ENCODE results near the gene CDK5.

GRCh38 chr7:151076863-151077704 is 19.4 kb upstream of the CDK5 start:
- TF ChIP-seq CTCF (IDR thresholded peaks at IDR 0.05; ENCODE audit: low read depth, low read length) = no peak
- TF ChIP-seq EZH2phosphoT487 (IDR thresholded peaks at IDR 0.05; ENCODE audit: low read depth) = no peak
